ENCODE results near the gene SAMD4B. TPM values are rescaled to one million over a fixed set of nuclear protein-coding genes. Genes with fewer than 3 reads are reported as not detected.

Gene SAMD4B
- total and polyA plus RNA-seq, 12 donors: 35.5 to 92.8 (median 49.8) TPM

DNA sequence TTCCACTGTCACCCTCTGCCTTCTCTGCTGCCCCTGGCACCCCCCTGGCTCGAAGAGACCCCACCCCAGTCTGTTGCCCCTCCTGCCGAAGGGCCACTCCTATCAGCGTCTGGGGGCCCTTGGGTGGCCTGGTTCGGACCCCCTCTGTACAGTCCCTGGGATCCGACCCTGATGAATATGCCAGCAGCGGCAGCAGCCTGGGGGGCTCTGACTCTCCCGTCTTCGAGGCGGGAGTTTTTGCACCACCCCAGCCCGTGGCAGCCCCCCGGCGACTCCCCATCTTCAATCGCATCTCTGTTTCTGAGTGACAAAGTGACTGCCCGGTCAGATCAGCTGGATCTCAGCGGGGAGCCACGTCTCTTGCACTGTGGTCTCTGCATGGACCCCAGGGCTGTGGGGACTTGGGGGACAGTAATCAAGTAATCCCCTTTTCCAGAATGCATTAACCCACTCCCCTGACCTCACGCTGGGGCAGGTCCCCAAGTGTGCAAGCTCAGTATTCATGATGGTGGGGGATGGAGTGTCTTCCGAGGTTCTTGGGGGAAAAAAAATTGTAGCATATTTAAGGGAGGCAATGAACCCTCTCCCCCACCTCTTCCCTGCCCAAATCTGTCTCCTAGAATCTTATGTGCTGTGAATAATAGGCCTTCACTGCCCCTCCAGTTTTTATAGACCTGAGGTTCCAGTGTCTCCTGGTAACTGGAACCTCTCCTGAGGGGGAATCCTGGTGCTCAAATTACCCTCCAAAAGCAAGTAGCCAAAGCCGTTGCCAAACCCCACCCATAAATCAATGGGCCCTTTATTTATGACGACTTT, 66.4 kb downstream of the SAMD4B start:
- H3K4me1 ChIP-seq: peaks cover 14 to 64% (median 42%) of the 10 kb centered on the region in 9 donors
- 36 to 44% methylated on average over 20 of the region's 20 CpGs for WGBS, 2 donors
- peak overlapping the region; percentile 67 to 99 (median 90) for H3K4me3 ChIP-seq
- H3K36me3 ChIP-seq: peaks cover 6 to 22% (median 9%) of the 10 kb centered on the region in 9 donors
- H3K27me3 ChIP-seq: no peaks in the 10 kb centered on the region
- ATAC-seq (no peak), DNase-seq (peak in 1 of 2 donors; percentile 21)
- peak overlapping the region; percentile 94 to 100 (median 99) for H3K27ac ChIP-seq
- no peaks in the 10 kb centered on the region for H3K9me3 ChIP-seq
- TF ChIP-seq, protein P1, sequence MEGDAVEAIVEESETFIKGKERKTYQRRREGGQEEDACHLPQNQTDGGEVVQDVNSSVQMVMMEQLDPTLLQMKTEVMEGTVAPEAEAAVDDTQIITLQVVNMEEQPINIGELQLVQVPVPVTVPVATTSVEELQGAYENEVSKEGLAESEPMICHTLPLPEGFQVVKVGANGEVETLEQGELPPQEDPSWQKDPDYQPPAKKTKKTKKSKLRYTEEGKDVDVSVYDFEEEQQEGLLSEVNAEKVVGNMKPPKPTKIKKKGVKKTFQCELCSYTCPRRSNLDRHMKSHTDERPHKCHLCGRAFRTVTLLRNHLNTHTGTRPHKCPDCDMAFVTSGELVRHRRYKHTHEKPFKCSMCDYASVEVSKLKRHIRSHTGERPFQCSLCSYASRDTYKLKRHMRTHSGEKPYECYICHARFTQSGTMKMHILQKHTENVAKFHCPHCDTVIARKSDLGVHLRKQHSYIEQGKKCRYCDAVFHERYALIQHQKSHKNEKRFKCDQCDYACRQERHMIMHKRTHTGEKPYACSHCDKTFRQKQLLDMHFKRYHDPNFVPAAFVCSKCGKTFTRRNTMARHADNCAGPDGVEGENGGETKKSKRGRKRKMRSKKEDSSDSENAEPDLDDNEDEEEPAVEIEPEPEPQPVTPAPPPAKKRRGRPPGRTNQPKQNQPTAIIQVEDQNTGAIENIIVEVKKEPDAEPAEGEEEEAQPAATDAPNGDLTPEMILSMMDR (IDR thresholded peaks at IDR 0.05): no peak
- intact Hi-C loops (cut with DNase I): no loop called here

DNA sequence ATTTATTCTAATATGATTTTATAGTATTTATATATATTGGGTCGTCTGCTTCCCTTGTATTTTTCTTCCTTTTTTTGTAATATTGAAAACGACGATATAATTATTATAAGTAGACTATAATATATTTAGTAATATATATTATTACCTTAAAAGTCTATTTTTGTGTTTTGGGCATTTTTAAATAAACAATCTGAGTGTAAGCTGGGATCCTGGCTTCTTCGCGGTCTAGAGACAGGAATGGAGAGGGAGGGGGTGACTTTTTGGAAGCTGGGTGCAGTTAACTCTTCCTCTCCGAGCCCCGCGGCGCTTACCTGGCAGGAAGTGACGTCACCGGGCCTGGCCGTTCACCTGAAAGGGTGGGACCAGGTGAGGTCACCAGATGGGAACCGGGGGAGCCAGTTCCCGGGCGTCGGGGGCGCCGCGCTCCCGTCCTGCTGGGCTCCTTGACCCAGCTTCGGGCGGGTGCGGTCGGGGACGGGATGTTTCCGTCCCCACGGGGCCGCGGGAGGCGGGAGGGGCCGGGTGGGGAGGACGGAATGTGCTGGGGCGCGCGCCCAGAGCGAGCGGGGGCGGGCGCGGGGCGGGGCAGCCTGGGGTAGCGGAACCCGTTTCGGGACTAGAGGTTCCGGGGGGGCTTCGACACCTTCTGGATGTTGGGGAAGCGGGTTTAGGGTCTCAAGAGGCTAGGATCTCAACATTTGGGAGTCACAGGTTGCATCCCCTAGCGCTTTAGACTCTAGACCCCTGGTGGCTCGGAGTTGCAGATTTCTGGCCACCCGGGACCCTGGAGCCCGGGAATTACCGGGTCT, 67.2 kb downstream of the SAMD4B start:
- WGBS, 2 donors: 1 to 2% methylated on average over 42 to 52 of the region's 52 CpGs
- Histone ChIP-seq H3K27ac (peak overlapping the region; percentile 94 to 100 (median 99)), H3K36me3 (peaks cover 6 to 22% (median 9%) of the 10 kb centered on the region in 9 donors), H3K4me1 (peaks cover 14 to 64% (median 41%) of the 10 kb centered on the region in 9 donors), H3K27me3 (no peaks in the 10 kb centered on the region), H3K4me3 (peak overlapping the region; percentile 67 to 99 (median 90)), H3K9me3 (no peaks in the 10 kb centered on the region)
- TF ChIP-seq, protein P1 (IDR thresholded peaks at IDR 0.05): peak in 2 of 9 donors; percentile 16
- DNase-seq: peak; percentile 90 to 94
- ATAC-seq: peak; percentile 25 to 59 (median 36)
- intact Hi-C loops (cut with DNase I): loop anchor here in 4 of 10 donors (2.0 to 10.0 kb wide), 4 partner anchors 13 to 285 kb away; partner anchors contain the start of genes SAMD4B (in 3 of the 4), EID2B (in 1 of the 4) and PAK4 (in 1 of the 4)

DNA sequence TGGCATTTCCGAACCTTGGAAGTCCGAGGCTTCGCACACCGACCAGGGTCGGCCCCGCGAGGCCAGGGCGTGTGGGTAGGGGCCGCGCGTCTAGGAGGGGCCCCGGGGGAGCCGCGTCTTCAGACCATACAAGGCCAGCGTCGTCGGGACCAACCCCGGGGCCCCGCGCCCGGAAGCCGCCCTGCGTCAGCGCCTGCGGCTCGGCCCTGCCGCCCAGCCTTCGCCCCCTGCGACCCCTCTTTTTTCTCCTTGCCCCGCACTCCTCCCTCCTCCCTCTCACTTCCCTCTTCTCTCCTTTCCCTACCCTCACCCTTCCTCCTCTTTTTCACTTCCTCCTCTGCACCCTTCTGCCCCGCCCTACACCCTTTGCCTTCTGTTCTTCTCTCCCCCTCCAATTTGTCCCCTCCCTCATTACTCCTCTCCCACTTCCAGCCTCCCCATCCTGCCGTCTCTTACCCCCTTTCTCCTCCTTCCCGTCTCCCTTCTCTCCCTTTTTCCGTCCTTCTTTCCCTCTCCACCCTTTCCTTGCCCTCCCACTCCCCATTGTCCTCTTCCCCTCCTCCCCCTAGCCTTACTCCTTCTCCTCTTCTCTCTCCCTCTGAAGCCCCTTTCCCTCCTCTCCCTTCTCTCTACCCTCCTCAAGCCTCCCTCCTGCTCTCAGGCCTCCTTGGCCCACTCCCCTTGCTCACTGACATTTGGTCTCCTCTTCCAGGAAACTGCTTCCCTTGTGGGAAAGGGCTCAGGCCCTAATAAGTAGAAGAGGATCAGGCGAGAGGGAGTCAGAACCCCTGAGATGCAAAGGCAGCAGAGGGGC, 68.0 kb downstream of the SAMD4B start:
- ATAC-seq (peak; percentile 17 to 40 (median 28)), DNase-seq (peak; percentile 83 to 87)
- Histone ChIP-seq H3K27me3 (no peaks in the 10 kb centered on the region), H3K27ac (peak overlapping the region; percentile 94 to 100 (median 99)), H3K4me3 (peak overlapping the region; percentile 67 to 99 (median 90)), H3K4me1 (peaks cover 18 to 64% (median 49%) of the 10 kb centered on the region in 9 donors), H3K9me3 (no peaks in the 10 kb centered on the region), H3K36me3 (peaks cover 6 to 26% (median 9%) of the 10 kb centered on the region in 9 donors)
- 3% methylated on average over 26 to 35 of the region's 35 CpGs for WGBS, 2 donors
- intact Hi-C loops (cut with DNase I): loop anchor here in 4 of 10 donors (2.0 to 10.0 kb wide), 4 partner anchors 13 to 285 kb away; partner anchors contain the start of genes SAMD4B (in 3 of the 4), EID2B (in 1 of the 4) and PAK4 (in 1 of the 4)
- TF ChIP-seq, protein P1 (IDR thresholded peaks at IDR 0.05): no peak

Data from heart right ventricle (tissue), 16 donors.